ENCODE data around the gene LY86.
A peak's percentile ranks its signal among the peaks of the same experiment; 100 is the strongest.

Gene LY86

GRCh38 chr6:6699741-6700367 is 111.3 kb downstream of the LY86 start:
- DNase-seq (ENCODE audit: low spot score), result peak; percentile 95
- no peaks in the 10 kb centered on the region for H3K36me3 ChIP-seq (ENCODE audit: low read depth)
- H3K9me3 ChIP-seq (ENCODE audit: severe bottlenecking), result no peaks in the 10 kb centered on the region
- H3K4me1 ChIP-seq (ENCODE audit: insufficient read depth, poor library complexity, severe bottlenecking), result peaks cover 30% of the 10 kb centered on the region
- peak; percentile 36 for TF ChIP-seq CTCF (IDR thresholded peaks at IDR 0.05; ENCODE audit: poor library complexity, severe bottlenecking)
- peak; percentile 93 for ATAC-seq (ENCODE audit: low read depth)
- H3K4me3 ChIP-seq (ENCODE audit: severe bottlenecking), result no peak overlapping the region
- H3K27me3 ChIP-seq (ENCODE audit: insufficient read depth, poor library complexity, severe bottlenecking), result no peaks in the 10 kb centered on the region
- H3K27ac ChIP-seq (ENCODE audit: poor library complexity, severe bottlenecking), result peak overlapping the region; percentile 45

- Histone ChIP-seq H3K27me3 (ENCODE audit: insufficient read depth, poor library complexity, severe bottlenecking) (no peaks in the 10 kb centered on the region), H3K4me3 (ENCODE audit: severe bottlenecking) (no peak overlapping the region), H3K27ac (ENCODE audit: poor library complexity, severe bottlenecking) (peak overlapping the region; percentile 45), H3K36me3 (ENCODE audit: low read depth) (no peaks in the 10 kb centered on the region), H3K4me1 (ENCODE audit: insufficient read depth, poor library complexity, severe bottlenecking) (peaks cover 22% of the 10 kb centered on the region), H3K9me3 (ENCODE audit: severe bottlenecking) (no peaks in the 10 kb centered on the region)
- no peak for TF ChIP-seq CTCF (IDR thresholded peaks at IDR 0.05; ENCODE audit: poor library complexity, severe bottlenecking)
- ATAC-seq (ENCODE audit: low read depth) (no peak), DNase-seq (ENCODE audit: low spot score) (no peak)
These were observed 112.1 kb downstream of the LY86 start for GRCh38 chr6:6700407-6701270.

GRCh38 chr6:6701864-6702263 is 113.3 kb downstream of the LY86 start:
- no peak for DNase-seq (ENCODE audit: low spot score)
- no peak overlapping the region for H3K4me3 ChIP-seq (ENCODE audit: severe bottlenecking)
- ATAC-seq (ENCODE audit: low read depth), result no peak
- no peaks in the 10 kb centered on the region for H3K9me3 ChIP-seq (ENCODE audit: severe bottlenecking)
- TF ChIP-seq CTCF (IDR thresholded peaks at IDR 0.05; ENCODE audit: poor library complexity, severe bottlenecking), result no peak
- peaks cover 12% of the 10 kb centered on the region for H3K4me1 ChIP-seq (ENCODE audit: insufficient read depth, poor library complexity, severe bottlenecking)
- H3K36me3 ChIP-seq (ENCODE audit: low read depth), result no peaks in the 10 kb centered on the region
- no peak overlapping the region for H3K27ac ChIP-seq (ENCODE audit: poor library complexity, severe bottlenecking)
- H3K27me3 ChIP-seq (ENCODE audit: insufficient read depth, poor library complexity, severe bottlenecking), result no peaks in the 10 kb centered on the region

- Histone ChIP-seq H3K27me3 (ENCODE audit: insufficient read depth, poor library complexity, severe bottlenecking) (no peaks in the 10 kb centered on the region), H3K27ac (ENCODE audit: poor library complexity, severe bottlenecking) (no peak overlapping the region), H3K9me3 (ENCODE audit: severe bottlenecking) (no peaks in the 10 kb centered on the region), H3K4me1 (ENCODE audit: insufficient read depth, poor library complexity, severe bottlenecking) (peaks cover 5% of the 10 kb centered on the region), H3K36me3 (ENCODE audit: low read depth) (no peaks in the 10 kb centered on the region), H3K4me3 (ENCODE audit: severe bottlenecking) (no peak overlapping the region)
- TF ChIP-seq CTCF (IDR thresholded peaks at IDR 0.05; ENCODE audit: poor library complexity, severe bottlenecking), result no peak
- ATAC-seq (ENCODE audit: low read depth), result no peak
- DNase-seq (ENCODE audit: low spot score), result no peak
These were observed 115.2 kb downstream of the LY86 start for GRCh38 chr6:6703699-6704098.

Data from RWPE2 (cell line).